C4-2B (cell line): Measurements from ENCODE around the gene TADA2A.

Experiments
- H3K27ac ChIP-seq: fragments of 450-650 bp; 2 replicates; pipeline ENCODE4 v1.5.1; 2017
- CTCF ChIP-seq: fragments of 450-650 bp; conservative IDR thresholded peaks from 2 replicates; pipeline ENCODE4 v1.5.1; 2017; ENCODE audit warnings: mild to moderate bottlenecking
- ZFX ChIP-seq: fragments of 450-650 bp; IDR thresholded peaks from 2 replicates; pipeline ENCODE4 v1.6.1; 2017

The TADA2A gene

GRCh38 chr17:37465069-37465616 is 58.5 kb downstream of the TADA2A start:
- no peak for TF ChIP-seq CTCF
- no peak overlapping the region for H3K27ac ChIP-seq

GRCh38 chr17:37466471-37466870 is 59.8 kb downstream of the TADA2A start:
- H3K27ac ChIP-seq, result no peak overlapping the region
- TF ChIP-seq ZFX, result no peak
- no peak for TF ChIP-seq CTCF

- TF ChIP-seq CTCF (no peak), ZFX (no peak)
- no peak overlapping the region for H3K27ac ChIP-seq
Observed at GRCh38 chr17:37470181-37470580, 63.5 kb downstream of the TADA2A start.

GRCh38 chr17:37475731-37476420 is 69.2 kb downstream of the TADA2A start:
- no peak for TF ChIP-seq CTCF
- TF ChIP-seq ZFX, result no peak
- no peak overlapping the region for H3K27ac ChIP-seq

GRCh38 chr17:37476431-37477120 is 69.9 kb downstream of the TADA2A start:
- no peak for TF ChIP-seq CTCF
- TF ChIP-seq ZFX, result no peak
- H3K27ac ChIP-seq, result no peak overlapping the region

GRCh38 chr17:37478187-37478586 is 71.5 kb downstream of the TADA2A start:
- TF ChIP-seq CTCF (no peak), ZFX (no peak)
- H3K27ac ChIP-seq, result no peak overlapping the region

GRCh38 chr17:37479025-37479424 is 72.3 kb downstream of the TADA2A start:
- no peak overlapping the region for H3K27ac ChIP-seq
- no peak for TF ChIP-seq ZFX
- no peak for TF ChIP-seq CTCF
